HG03064 (cell line): ENCODE data around the gene EPHA8.

Experiments used
- ATAC-seq: cut with Tn5 transposase; IDR thresholded peaks from one replicate; pipeline ENCODE4 v1.9.1; 2021; ENCODE audit warnings: low read depth; ENCODE audit not compliant: unreplicated experiment

The EPHA8 gene

GRCh38 chr1:22535399-22535798 lies 27.9 kb upstream of the EPHA8 start:
- ATAC-seq, result no peak

GRCh38 chr1:22536506-22536905 lies 26.8 kb upstream of the EPHA8 start:
- no peak for ATAC-seq

DNA sequence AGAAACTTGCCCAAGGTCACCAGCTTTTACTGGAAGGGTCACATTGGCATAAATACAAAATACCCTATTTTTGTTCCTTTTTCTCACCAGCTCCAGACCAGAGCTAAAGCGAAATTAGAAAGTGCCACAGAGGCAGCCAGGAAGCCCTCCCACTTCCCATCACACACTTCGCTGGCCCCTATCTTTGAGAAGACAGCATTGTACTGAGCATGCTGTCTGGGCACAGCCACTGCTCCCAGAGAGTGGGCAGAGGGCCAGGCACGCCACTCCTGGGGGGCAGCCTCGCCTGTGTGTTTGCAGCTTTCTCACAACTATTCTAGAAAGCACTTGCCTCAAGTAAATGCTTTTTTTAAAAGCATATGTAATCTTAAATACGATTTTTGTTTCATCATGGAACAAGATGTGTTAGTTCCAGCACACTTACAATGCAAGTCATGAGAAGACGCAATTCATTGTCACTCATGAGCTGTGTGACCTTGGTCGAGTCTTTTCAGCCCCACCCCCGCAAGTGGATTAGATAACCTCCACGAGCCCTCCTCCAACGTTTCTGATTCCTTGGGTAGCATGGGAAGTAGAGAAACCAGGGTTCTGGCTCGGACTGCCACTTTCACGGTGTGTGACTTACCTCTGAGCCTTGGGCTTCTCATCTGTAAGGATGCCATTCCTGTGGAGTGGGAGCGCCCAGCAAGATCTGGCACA lies 25.7 kb upstream of the EPHA8 start:
- no peak for ATAC-seq

- ATAC-seq, result no peak
Observed at GRCh38 chr1:22539510-22540118, 23.7 kb upstream of the EPHA8 start.

DNA sequence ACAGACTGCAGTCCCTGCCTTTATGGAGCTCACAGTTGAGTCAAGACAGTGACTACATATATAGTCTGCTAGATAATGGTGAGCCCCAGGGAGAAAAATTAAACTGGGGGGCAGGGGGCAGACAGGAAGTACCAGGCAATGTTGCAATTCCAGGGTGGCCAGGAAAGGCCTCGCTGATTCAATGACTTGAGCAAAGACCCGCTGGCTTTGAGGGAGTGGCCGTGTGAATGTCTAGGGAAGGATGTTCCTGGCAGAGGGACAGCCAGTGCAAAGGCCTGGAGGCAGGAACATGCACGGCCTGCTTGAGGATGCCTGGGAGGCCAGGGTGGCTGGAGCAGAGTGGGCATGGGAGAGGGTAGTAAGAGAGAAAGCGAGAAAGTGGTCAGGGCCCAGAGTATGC lies 23.0 kb upstream of the EPHA8 start:
- no peak for ATAC-seq

DNA sequence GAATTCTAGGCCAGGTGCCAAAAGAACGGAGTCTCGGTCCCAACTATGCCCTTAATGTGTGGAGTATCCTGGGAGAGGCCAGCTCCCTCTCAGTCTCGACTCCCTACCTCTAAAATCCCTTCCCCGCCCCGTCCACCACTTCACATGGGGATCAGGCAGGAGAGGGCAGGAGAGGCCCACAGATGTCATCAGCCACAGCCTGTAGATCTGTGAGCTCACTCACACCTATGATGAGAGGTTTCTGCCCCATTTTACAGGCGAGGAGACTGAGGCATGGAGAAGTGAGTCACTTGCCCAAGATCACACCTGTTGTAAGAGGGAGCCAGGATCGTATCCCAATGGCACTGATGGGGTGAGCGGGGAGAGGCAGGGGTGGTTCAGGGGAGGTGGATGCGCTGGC lies 20.4 kb upstream of the EPHA8 start:
- ATAC-seq, result no peak

DNA sequence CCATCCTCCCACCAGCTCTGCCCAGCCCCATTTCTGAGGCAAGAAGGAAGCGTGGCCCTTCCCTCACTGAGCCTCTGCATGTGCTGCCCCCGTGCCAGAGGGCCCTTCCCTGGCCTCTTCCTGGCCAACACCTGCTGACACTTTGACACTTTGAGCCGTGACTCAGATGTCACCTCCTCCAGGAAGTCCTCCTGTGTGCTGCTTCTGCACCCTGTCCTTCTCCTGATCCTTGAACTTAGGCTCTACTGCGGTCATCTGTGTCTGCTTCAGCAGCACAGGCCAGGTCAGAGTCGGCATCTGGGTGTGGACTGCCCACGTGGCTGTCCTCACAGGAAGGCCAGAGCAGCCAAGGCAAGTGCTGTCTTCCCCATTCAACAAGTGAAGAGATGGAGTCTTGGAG lies 19.6 kb upstream of the EPHA8 start:
- no peak for ATAC-seq

- no peak for ATAC-seq
Observed at GRCh38 chr1:22544606-22545005, 18.7 kb upstream of the EPHA8 start.

DNA sequence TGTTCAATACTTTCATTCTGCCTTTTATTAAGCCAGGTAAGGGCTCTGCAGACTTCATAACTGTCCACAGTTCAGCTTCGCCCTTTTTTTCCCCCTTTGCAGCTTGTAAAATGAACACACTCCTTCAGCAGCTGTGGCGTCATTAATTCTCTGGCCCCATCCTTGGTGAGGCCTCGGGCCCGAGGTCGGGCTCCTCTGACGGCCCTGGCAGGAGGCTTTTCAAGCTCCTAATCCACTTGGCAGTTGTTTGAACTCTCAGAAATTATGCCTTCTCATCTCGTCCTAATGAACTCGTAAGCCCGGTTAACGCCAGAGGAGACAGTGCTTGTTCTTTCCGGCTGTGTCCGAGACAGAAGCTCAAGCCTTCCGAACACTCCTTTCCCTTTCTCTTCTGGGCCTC lies 18.1 kb upstream of the EPHA8 start:
- ATAC-seq, result no peak

DNA sequence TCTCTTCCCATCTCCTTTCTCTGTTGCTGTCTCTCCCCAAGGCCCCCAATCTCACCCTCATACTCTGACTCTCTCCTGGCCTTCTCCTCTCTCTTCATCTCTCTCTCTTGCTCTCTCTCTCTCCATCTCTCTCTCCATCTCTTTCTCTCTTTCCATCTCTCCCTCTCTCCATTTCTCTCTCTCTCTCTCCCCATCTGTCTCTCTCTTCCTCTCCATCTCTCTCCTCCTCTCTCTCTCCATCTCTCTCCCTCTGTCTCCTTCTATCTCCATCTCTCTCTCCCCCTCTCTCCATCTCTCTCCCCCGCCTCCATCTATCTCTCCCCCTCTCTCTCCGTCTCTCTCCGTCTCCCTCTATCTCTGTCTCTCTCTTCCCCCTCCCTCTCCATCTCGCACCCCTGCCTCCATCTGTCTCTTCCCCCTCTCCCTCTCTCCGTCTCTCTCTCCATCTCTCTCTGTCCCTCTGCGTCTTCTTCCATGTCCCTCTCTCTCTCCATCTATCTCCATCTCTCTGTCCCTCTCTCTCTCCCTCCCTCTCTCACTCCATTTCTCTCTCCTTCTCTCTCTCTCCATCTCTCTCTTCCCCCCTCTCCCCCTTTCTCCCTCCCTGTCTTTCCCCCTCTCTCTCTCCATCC lies 16.0 kb upstream of the EPHA8 start:
- ATAC-seq, result no peak

DNA sequence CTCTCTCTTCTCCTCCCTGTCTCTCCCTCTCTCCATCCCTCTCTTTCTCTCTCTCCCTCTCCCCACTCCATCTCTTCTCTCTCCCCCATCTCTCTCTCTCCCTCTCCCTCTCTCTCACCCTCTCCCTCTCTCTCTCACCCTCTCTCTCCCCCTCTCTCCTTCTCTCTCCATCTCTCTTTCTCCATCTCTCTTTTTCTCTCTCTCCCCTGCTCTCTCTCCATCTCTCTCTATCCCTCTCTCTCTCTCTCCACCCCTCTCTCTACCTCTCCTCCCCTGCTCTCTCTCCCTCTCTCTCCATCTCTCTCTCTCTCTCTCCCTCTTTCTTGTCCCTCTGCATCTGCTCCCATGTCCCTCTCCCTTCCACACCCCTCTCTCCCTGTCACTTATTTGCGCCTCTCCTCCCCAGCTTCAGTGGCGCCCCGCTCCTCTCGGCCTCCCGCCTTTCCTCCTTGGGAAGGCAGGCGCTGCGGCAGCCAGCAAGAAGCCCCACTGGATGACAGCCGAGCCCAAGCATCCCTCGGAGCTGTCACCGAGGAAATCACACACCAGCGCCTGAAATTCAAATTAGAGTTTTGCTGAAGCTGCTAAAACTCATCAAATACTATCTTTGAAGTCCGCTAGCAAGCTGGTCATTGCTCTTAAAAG lies 15.3 kb upstream of the EPHA8 start:
- ATAC-seq, result no peak

DNA sequence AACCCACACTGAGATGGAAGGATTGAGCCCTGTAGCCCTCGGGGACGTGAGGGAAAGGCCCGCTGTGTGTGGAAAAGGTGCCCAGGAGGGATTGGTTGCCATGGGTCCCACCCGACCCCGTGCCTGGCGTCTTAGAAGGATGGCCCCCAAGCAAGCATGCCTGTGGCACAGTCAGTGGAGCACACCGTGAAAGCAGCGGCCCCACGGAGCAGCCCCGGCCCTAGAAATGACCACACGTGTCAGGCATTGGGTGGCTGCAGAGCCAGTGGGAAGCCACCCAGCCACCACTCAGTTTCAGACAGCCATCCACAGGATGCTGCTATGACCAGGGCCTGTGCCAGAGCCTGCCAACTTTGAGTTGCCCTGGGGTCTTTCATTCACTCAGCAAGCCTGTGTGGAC lies 13.3 kb upstream of the EPHA8 start:
- no peak for ATAC-seq

- no peak for ATAC-seq
Observed at GRCh38 chr1:22551591-22551990, 11.7 kb upstream of the EPHA8 start.

DNA sequence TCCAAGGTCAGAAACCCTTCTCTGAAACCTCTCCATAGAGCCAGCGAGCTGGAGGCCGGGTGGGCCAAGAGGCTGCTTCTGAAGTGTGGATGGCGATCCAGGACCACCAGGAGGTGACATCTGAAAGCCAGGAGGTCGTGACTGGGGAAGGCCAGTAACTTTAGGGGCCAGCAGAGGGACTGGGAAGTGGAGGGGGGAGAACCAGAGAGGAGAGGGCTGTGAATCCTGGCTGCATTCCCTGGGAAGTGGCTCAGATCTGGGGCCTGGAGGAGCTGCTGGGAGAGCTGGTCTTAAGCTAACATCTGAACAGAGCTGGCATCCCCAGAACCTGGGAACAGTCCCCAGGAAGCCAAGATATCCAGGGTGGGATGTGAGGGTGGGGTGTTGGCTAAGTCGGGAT lies 11.3 kb upstream of the EPHA8 start:
- no peak for ATAC-seq

DNA sequence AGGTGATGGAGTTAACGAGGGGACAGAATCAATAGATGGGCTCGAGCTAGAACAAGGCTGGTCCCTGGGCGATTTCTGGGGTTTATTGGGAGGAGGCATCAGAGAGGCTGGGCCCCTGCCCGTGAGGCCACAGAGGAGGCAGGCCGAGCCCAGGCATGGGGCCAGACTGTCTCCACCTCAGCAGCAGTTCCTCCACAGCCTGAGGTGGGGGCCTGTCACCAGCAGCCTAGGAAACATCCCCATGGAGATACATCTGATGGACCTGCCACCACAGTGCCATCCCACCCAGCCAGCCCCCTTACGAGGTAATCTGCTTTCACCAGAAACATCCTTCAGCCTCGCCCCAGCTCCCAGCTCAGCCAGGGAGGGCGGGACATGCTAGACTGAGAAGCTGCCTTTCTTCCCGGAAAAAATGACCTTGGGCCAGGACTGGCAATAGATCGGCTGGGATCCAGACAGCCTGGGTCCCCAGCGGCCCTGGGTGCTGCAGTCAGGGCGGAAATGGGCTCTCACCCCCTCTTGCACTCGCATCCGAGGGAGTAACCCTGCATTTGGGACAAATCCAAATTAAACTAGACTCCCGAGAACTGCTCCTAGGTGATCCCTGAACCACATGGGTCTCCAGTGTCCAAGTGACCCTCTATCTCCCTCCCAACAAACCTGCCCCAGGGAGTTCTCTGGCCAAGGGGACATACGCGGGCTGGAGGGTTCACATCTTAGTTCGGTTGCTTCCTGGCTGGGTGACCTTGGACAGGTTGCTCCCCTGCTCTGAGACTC lies 10.0 kb upstream of the EPHA8 start:
- no peak for ATAC-seq

DNA sequence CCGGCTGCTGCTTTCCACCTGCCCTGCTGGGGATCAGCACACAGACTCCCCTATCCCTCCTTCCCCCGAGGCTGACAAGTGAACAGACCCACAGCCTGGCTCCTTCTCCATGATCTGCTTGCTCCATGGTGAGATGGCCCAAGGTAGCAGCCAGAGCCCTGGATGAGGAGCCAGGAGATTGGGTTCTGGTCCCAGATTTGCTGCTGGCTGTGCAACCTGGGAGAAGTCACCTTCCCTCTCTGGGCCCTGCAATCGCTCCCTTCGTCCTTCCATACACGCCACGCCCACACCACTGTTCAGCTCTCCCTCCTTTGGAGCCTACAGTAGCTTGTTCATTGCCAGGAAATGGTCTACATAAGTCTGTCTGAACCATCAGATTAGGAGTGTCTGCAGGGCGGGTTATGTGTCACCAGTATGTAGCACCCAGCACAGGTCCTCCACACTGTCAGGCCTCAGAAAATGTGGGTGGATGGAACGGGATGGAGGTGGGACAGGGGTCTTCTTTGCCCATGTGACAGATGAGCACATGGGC lies 9.2 kb upstream of the EPHA8 start:
- ATAC-seq, result no peak

DNA sequence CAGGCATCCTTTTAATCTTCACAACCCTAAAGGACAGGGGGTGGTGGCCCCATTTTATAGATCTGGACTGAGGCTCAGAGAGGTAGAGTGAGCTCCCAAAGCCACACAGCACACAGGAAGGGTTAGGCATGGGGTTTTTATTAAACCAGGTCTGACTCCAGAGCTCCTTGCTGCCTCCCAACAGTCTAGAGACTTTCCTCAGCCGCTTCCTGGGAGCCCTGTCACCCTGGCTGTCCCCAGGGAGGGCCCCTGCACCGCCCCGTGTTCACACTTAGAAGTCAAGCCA lies 8.0 kb upstream of the EPHA8 start:
- ATAC-seq, result no peak

GRCh38 chr1:22556391-22557104 lies 6.7 kb upstream of the EPHA8 start:
- no peak for ATAC-seq

DNA sequence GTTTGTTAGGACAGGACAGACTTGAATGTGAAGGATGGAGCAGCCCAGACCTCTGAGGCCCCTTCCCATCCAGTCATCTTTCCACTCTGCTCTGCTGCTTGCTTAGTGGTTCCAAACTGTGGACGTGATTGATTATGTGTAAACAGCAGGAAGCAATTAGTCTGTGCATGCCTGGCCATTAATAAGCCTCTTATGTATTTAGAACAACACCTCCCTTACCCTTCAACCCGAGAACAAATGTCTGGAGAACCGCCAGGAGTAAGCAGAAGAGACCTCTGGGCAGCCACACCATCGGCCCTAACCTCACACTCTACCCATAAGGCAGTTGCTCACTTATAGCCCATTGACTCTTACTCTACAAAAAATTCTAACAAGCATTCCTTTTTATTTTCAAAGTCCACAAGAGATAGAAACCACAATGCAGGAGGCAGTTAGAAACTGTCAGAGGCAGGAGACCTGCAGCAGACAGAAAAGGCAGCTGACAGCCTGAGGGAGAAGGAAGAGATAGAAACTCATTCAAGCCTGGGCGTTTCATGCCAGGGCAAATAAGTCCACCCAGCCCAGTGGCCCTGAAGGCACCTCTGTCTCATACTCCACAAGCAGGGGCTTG lies 5.8 kb upstream of the EPHA8 start:
- no peak for ATAC-seq
